ENCODE measurements around the gene BLM. TPM values are rescaled to one million over a fixed set of nuclear protein-coding genes. Genes with fewer than 3 reads are reported as not detected.
"Not testable (repeated sequence)": the region's sequence is repeated elsewhere in the genome, so short reads cannot be mapped to it uniquely, and the experiment has no call there.

The BLM gene
- total and polyA plus RNA-seq, 7 experiments from 2014 or later: 2.8 to 53.1 (median 6.3) TPM

- Histone ChIP-seq H3K27me3 (ENCODE audit: control insufficient read depth in 2 of 2, insufficient read depth in 2 of 2, low read length in 2 of 2) (no peaks in the 10 kb centered on the region), H3K4me3 (ENCODE audit: low read length) (no peak overlapping the region), H3K9me3 (ENCODE audit: control insufficient read depth in 2 of 3, low read length in 3 of 3) (no peaks in the 10 kb centered on the region), H3K4me1 (ENCODE audit: control insufficient read depth in 2 of 2, insufficient read depth in 2 of 2, low read length in 2 of 2) (peaks cover 0 to 10% of the 10 kb centered on the region in 2 donors), H3K36me3 (ENCODE audit: control insufficient read depth in 2 of 3, insufficient read depth in 3 of 3, low read length in 3 of 3) (no peaks in the 10 kb centered on the region), H3K27ac (ENCODE audit: low read depth, low read length) (no peak overlapping the region)
- Mint-ChIP-seq H3K27me3 (no peaks in the 10 kb centered on the region), H3K4me3 (no peak overlapping the region), H3K9me3 (no peaks in the 10 kb centered on the region), H3K36me3 (peaks cover 0 to 11% (median 0%) of the 10 kb centered on the region in 5 donors), H3K27ac (peak overlapping the region in 1 of 9 donors; percentile 49), H3K4me1 (peaks cover 0 to 69% (median 8%) of the 10 kb centered on the region in 7 donors)
- DNase-seq (no peak), ATAC-seq (no peak)
- ChIA-PET CTCF (no interaction called here), POLR2A (no interaction called here)
- intact Hi-C loops (cut with micrococcal nuclease): no loop called here
Observed at GRCh38 chr15:90820481-90820880, 103.3 kb downstream of the BLM start.

GRCh38 chr15:90822204-90822955 is 105.2 kb downstream of the BLM start:
- ATAC-seq (no peak), DNase-seq (no peak)
- ChIA-PET POLR2A (no interaction called here), CTCF (interaction anchor here (0.7 kb wide), 1 partner anchor 84 kb away, joined by 4 read pairs; no protein-coding TSS in a partner anchor)
- Histone ChIP-seq H3K27me3 (ENCODE audit: control insufficient read depth in 2 of 2, insufficient read depth in 2 of 2, low read length in 2 of 2) (no peaks in the 10 kb centered on the region), H3K9me3 (ENCODE audit: control insufficient read depth in 2 of 3, low read length in 3 of 3) (no peaks in the 10 kb centered on the region), H3K27ac (ENCODE audit: low read depth, low read length) (no peak overlapping the region), H3K4me1 (ENCODE audit: control insufficient read depth in 2 of 2, insufficient read depth in 2 of 2, low read length in 2 of 2) (no peaks in the 10 kb centered on the region), H3K4me3 (ENCODE audit: low read length) (no peak overlapping the region), H3K36me3 (ENCODE audit: control insufficient read depth in 2 of 3, insufficient read depth in 3 of 3, low read length in 3 of 3) (no peaks in the 10 kb centered on the region)
- Mint-ChIP-seq H3K4me1 (peaks cover 0 to 70% (median 8%) of the 10 kb centered on the region in 7 donors), H3K4me3 (no peak overlapping the region), H3K36me3 (peaks cover 0 to 24% (median 0%) of the 10 kb centered on the region in 5 donors), H3K27me3 (no peaks in the 10 kb centered on the region), H3K9me3 (peaks cover 0 to 3% (median 0%) of the 10 kb centered on the region in 11 donors), H3K27ac (peak overlapping the region in 2 of 9 donors; percentile 55 to 77)
- intact Hi-C loops (cut with micrococcal nuclease): no loop called here

GRCh38 chr15:90823455-90823974 is 106.4 kb downstream of the BLM start:
- H3K36me3 Mint-ChIP-seq: peaks cover 0 to 27% (median 0%) of the 10 kb centered on the region in 5 donors
- no peak for ATAC-seq

GRCh38 chr15:90825115-90825899 is 108.2 kb downstream of the BLM start:
- CTCF ChIA-PET; H3K27me3 Mint-ChIP-seq; H3K36me3 ChIP-seq (ENCODE audit: control insufficient read depth in 2 of 3, insufficient read depth in 3 of 3, low read length in 3 of 3); H3K27me3 ChIP-seq (ENCODE audit: control insufficient read depth in 2 of 2, insufficient read depth in 2 of 2, low read length in 2 of 2); POLR2A ChIA-PET; ATAC-seq; intact Hi-C loops (cut with micrococcal nuclease); H3K4me1 ChIP-seq (ENCODE audit: control insufficient read depth in 2 of 2, insufficient read depth in 2 of 2, low read length in 2 of 2); H3K27ac ChIP-seq (ENCODE audit: low read depth, low read length); H3K27ac Mint-ChIP-seq; H3K9me3 Mint-ChIP-seq; DNase-seq; H3K4me3 Mint-ChIP-seq; H3K9me3 ChIP-seq (ENCODE audit: control insufficient read depth in 2 of 3, low read length in 3 of 3); H3K4me3 ChIP-seq (ENCODE audit: low read length): not testable (repeated sequence)
- peaks cover 0 to 27% (median 0%) of the 10 kb centered on the region in 5 donors for H3K36me3 Mint-ChIP-seq
- peaks cover 6 to 69% (median 11%) of the 10 kb centered on the region in 7 donors for H3K4me1 Mint-ChIP-seq

More at GRCh38 chr15:90823455-90823974, 106.4 kb downstream of the BLM start:
- Histone ChIP-seq H3K9me3 (ENCODE audit: control insufficient read depth in 2 of 3, low read length in 3 of 3) (no peaks in the 10 kb centered on the region), H3K4me1 (ENCODE audit: control insufficient read depth in 2 of 2, insufficient read depth in 2 of 2, low read length in 2 of 2) (no peaks in the 10 kb centered on the region), H3K27me3 (ENCODE audit: control insufficient read depth in 2 of 2, insufficient read depth in 2 of 2, low read length in 2 of 2) (no peaks in the 10 kb centered on the region), H3K27ac (ENCODE audit: low read depth, low read length) (no peak overlapping the region), H3K36me3 (ENCODE audit: control insufficient read depth in 2 of 3, insufficient read depth in 3 of 3, low read length in 3 of 3) (no peaks in the 10 kb centered on the region), H3K4me3 (ENCODE audit: low read length) (no peak overlapping the region)
- Mint-ChIP-seq H3K27ac (peak overlapping the region in 1 of 9 donors; percentile 18), H3K4me1 (peaks cover 0 to 69% (median 3%) of the 10 kb centered on the region in 7 donors), H3K9me3 (peaks cover 0 to 3% (median 0%) of the 10 kb centered on the region in 11 donors), H3K4me3 (no peak overlapping the region), H3K27me3 (no peaks in the 10 kb centered on the region)
- intact Hi-C loops (cut with micrococcal nuclease): no loop called here
- CTCF ChIA-PET: interaction anchor here (0.9 kb wide), 1 partner anchor 175 kb away, joined by 4 read pairs; no protein-coding TSS in a partner anchor
- no peak for DNase-seq
- POLR2A ChIA-PET: no interaction called here

- H3K4me3 ChIP-seq (ENCODE audit: low read length); H3K36me3 ChIP-seq (ENCODE audit: control insufficient read depth in 2 of 3, insufficient read depth in 3 of 3, low read length in 3 of 3); intact Hi-C loops (cut with micrococcal nuclease); H3K9me3 Mint-ChIP-seq; H3K27me3 ChIP-seq (ENCODE audit: control insufficient read depth in 2 of 2, insufficient read depth in 2 of 2, low read length in 2 of 2); ATAC-seq; H3K27me3 Mint-ChIP-seq; H3K4me1 ChIP-seq (ENCODE audit: control insufficient read depth in 2 of 2, insufficient read depth in 2 of 2, low read length in 2 of 2); POLR2A ChIA-PET; DNase-seq; H3K27ac ChIP-seq (ENCODE audit: low read depth, low read length); H3K9me3 ChIP-seq (ENCODE audit: control insufficient read depth in 2 of 3, low read length in 3 of 3): not testable (repeated sequence)
- CTCF ChIA-PET: interaction anchor here (0.7 kb wide), 1 partner anchor 16 kb away, joined by 4 read pairs; no protein-coding TSS in a partner anchor
- Mint-ChIP-seq H3K4me3 (peak overlapping the region in 1 of 10 donors; percentile 48), H3K27ac (peak overlapping the region in 2 of 9 donors; percentile 59 to 76), H3K36me3 (peaks cover 0 to 30% (median 0%) of the 10 kb centered on the region in 5 donors), H3K4me1 (peaks cover 12 to 76% (median 19%) of the 10 kb centered on the region in 7 donors)
Observed at GRCh38 chr15:90826206-90826885, 109.2 kb downstream of the BLM start.

- ATAC-seq (no peak), DNase-seq (no peak)
- Histone ChIP-seq H3K4me1 (ENCODE audit: control insufficient read depth in 2 of 2, insufficient read depth in 2 of 2, low read length in 2 of 2) (peaks cover 0 to 5% of the 10 kb centered on the region in 2 donors), H3K9me3 (ENCODE audit: control insufficient read depth in 2 of 3, low read length in 3 of 3) (no peaks in the 10 kb centered on the region), H3K4me3 (ENCODE audit: low read length) (no peak overlapping the region), H3K27ac (ENCODE audit: low read depth, low read length) (no peak overlapping the region), H3K36me3 (ENCODE audit: control insufficient read depth in 2 of 3, insufficient read depth in 3 of 3, low read length in 3 of 3) (no peaks in the 10 kb centered on the region), H3K27me3 (ENCODE audit: control insufficient read depth in 2 of 2, insufficient read depth in 2 of 2, low read length in 2 of 2) (no peaks in the 10 kb centered on the region)
- Mint-ChIP-seq H3K27me3 (no peaks in the 10 kb centered on the region), H3K27ac (peak overlapping the region in 1 of 9 donors; percentile 76), H3K9me3 (peaks cover 0 to 4% (median 0%) of the 10 kb centered on the region in 11 donors), H3K4me1 (peaks cover 12 to 74% (median 19%) of the 10 kb centered on the region in 7 donors), H3K36me3 (peaks cover 0 to 27% (median 0%) of the 10 kb centered on the region in 5 donors), H3K4me3 (peak overlapping the region in 1 of 10 donors; percentile 48)
- intact Hi-C loops (cut with micrococcal nuclease): no loop called here
- ChIA-PET CTCF (no interaction called here), POLR2A (interaction anchor here (0.7 kb wide), 1 partner anchor 1341 kb away, joined by 5 read pairs; no protein-coding TSS in a partner anchor)
Observed at GRCh38 chr15:90826886-90827435, 109.8 kb downstream of the BLM start.

All from naive thymus-derived CD4-positive, alpha-beta T cell (primary cell).